Measurements from ENCODE around the gene CHD2.
A peak's percentile ranks its signal among the peaks of the same experiment; 100 is the strongest.
"Not testable (repeated sequence)": the region's sequence is repeated elsewhere in the genome, so short reads cannot be mapped to it uniquely, and the experiment has no call there.

The CHD2 gene

DNA sequence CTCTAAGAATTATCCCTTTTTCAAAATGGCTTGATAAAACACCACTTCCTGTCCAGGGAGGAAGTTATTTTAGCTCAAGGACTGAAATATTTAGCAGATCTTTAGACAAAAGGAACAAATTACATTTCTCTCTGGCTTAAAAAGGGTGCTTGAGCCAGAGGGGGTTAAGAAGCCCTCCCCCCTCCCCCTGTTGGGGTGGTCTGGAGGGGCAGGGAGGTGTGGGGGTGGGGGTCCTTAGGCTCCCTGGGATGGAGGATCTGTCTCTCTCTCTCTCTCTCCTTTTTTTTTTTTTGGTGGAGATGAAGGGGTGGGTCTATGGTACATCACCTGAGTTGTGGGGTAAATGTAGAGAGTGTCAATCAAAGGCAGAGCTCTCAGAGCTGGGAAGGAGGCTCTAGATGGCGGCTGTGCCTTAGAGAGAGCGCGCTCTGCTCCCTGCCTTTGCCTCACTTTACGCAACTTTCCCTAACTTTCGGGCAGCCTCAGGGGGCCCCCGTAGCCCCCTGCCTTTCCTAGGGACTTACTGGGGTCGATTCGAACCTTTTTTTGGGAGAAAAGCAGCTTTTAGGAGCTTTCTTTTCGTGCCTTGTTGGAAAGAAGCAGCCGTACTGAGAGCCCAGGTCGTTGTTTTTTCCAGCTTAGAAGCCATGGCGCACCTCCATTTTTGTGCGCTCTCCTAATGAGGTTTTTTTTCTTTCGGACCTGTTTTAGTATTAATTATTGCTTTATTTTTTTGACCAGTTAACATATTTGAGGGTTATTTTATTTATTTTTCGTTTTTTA lies at the start of gene CHD2:
Gene CHD2, plus strand, starts transcription at position 377 of the 783 bp plus-strand sequence. CDS start 914 bp downstream, outside the sequence.
- DNase-seq (ENCODE audit: low spot score): peak; percentile 86

DNA sequence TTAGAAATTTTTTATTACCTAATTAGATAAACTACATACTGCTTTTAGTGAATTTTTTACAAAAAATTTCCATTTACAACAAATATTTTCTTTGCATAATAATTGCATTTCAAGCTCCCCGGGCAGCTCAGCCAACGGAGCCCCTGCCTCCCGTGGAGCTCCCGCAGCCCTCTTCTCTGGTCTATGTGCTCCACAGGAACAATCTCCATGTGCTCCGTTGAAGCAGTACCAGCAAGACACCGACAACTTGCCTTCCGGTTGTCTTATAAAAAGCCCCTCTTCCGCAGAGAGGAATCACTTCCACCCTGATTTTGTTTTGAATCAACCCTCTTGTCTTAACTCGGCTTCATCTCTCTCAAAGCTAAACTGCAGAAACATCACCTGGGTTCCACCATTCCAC lies 46.9 kb upstream of the CHD2 start:
- no peak for DNase-seq (ENCODE audit: low spot score)

DNA sequence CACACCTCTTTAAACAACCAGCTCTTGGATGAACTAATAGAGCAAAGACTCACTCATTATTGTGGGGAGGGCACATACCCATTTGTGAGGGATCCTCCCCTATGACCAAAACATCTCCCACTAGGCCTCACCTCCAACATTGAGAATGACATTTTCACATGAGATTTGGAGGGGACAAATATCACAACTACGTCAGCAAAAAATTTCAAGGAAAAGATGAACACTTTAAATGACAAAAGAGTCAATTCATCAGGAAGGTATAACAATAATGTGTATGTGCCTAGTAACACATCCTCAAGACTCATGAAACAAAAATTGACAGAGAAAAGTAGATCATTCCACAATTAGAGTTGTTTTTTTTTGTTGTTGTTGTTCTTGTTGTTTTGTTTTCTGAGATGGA lies 38.4 kb upstream of the CHD2 start:
- DNase-seq (ENCODE audit: low spot score): no peak

DNA sequence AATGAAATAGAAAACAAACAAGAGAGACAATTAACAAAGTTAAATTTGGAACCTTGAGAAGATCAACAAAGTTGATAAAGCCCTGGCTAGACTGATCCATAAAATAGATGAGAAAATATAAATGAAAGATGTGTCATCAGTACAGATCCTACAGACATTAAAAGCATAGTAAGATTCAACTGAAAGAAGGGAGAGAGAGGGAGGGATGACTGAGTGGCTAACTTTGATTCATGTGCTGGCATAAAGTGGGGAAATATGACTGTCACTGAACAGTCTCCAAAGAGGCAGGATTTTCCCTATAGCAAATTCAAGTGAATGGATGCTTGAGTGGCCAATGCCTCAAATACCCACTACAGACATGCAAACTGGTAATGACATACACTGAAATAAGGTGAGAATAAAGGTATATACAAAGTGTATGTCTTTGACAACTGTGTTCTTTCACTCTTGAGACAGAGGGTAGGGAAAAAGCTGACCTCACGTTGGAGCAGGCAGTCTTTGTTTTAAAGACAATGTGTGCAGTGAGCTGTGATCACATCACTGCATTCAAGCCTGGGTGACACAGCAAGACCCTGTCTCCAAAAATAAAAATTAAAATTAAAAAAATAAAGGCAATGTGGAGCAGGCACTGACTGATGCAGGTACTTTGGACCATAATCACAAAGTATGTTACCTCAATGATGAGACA lies 35.9 kb upstream of the CHD2 start:
- DNase-seq (ENCODE audit: low spot score): no peak

DNA sequence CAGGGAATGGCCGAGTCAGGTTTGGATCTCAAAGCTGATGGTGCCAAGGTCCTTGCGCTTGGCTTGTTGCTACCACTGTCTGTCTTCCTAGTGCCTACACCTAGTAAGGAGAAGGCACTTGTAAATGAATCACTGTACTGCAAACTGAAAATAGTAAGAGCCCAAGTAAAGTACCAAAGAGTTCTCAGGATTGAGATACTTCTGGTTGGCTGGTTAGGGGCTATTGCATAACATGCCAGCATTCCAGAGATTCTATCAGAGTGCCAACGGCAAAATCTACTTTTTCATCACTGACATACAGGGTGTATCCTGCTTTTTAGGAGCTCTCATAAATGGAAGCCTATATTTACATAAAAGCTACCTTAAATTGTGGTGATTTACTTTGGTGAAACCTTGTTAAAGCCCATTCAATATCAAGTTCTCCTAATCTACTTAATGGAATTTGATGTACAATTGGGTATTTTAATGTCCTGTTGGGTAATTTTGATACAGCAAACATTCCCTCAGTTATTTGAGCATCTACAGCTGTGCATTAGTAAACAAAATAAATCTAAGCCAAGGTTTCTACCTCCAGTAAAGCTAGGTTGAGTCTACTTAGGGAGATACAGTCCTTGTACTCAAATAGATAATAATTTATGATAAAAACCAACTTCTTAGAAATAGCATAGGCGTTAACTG lies 30.7 kb upstream of the CHD2 start:
- no peak for DNase-seq (ENCODE audit: low spot score)

DNA sequence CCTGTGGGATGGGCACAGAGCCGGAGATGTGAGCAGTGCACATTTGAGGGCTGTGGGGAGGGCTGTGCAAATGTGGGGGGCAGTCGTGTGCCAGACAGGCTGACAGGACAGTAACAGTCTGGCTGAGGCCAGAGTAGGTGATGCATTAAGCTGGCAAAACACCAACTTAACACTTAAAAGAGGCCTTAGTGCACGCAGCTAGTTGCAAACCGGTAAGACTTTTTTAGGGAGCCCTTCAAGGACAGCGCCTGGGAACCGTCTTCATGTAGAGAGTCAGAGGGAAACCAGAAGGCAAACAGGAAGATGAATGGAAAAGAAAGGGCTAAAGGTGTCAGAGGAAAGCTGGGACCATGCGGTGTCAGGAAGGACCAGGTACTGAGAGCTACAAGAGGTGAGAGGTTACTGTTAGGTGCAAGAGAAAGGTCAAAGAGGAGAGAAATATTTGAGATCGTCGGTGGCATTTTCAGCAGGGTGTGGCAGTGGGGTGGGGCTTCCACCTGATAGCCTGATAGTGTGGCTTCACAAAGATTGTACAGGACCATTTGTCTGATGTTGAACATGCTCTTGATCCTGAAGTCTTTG lies 30.0 kb upstream of the CHD2 start:
- no peak for DNase-seq (ENCODE audit: low spot score)

DNA sequence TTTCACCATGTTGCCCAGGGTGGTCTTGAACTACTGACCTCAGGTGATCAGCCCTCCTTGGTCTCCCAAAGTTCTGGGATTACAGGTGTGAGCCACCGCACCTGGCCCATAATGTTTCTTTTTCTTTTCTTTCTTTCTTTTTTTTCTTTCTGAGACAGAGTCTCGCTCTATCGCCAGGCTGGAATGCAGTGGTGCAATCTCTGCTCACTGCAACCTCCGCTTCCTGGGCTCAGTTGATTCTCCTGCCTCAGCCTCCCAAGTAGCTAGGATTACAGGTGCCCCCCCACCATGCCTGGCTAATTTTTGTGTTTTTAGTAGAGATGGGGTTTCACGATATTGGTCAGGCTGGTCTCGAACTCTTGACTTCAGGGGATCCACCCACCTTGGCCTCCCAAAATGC lies 27.2 kb upstream of the CHD2 start:
- not testable (repeated sequence) for DNase-seq (ENCODE audit: low spot score)

DNA sequence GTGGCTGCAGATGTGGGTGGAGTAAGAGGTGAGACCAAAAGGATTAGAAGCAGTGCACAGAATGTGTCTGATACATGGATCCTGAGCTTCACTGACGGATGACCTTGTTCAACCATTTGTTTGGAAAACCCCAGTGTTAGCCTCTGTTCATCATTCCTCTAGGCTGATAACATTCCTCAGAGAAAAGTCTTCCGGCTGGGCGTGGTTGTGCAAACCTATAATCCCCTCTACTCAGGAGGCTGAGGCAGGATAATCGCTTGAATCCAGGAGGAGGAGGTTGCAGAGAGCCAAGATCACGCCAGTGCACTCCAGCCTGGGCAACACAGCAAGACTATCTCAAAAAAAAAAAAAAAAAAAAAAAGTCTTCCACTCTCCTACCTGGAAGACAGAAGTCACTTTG lies 23.1 kb upstream of the CHD2 start:
- no peak for DNase-seq (ENCODE audit: low spot score)

DNA sequence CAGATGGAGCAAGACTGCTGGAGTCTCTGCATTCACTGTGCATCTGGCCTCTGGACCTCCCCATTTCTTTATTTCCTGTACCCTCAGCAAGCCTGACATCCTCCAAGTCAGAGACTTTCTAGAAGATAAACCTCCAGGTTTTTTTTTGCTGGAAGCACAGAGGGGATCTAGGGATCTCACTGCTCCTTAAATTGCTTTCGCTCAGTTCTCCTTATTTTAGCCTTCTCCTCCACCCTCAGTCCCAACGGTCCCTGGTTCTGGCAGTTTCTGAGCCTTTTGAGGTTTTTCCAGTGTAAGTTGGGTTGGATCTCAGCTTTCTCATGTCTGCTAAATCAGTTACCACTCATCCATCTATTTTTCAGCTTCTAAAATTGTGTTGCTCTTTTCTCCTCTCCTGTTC lies 22.7 kb upstream of the CHD2 start:
- no peak for DNase-seq (ENCODE audit: low spot score)

DNA sequence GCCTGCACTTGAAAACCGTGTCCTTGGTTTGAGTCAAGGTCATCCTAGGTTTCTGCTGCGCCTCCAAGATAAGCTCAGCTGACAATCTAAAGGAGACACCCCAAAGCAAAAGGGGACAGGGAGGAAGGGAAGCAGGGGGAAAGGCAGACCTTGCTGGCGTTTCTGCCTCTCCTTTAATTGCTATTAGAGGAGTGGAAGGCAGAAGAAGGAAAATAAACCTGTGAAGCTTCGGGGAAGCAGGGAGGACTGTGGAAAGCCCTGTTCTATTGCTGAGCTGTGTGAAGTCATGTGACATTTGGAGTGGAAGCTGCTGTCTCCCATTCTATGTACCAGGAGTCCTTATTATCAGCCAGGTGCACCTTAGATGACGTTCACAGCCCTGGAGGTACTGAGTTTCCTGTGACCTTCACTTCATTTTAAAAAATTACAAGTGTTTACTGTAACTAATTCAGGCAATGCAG lies 21.5 kb upstream of the CHD2 start:
- no peak for DNase-seq (ENCODE audit: low spot score)

DNA sequence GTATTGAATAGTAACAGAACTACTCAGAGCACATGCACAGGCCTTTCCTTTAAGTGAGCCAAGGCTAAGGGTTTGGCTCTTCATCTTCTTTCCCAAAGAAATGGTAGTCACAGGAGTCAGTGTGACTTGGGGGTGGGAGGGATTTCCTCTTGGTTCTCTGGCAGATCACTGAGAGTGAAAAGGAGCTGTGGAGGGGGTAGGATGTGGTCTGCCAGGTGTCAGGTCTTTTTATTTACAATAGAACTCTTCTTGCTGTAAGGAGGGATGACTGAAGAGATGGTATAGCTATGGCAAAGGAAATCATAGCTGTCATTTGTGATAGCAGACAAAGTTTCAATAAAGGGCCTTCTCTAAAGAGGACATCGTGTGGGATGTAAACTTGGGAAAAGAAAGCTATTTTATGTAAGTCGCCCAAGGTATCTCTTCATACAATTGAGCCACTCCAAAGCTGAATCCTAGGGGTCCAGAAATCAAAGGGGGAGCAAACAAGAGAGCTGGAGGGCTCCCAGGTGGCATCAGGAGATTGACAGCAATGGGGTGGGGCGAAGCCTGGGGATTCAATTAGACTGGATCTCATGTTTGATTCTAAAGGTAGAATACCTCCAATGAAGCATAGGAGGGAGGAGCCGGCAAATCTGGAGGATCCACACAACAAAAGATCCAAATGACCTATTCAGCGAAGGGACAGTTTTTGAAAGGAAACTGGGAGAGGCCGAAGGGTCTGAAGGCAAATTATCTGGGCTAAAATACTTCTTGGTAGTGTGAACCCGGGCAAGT lies 20.0 kb upstream of the CHD2 start:
- no peak for DNase-seq (ENCODE audit: low spot score)

DNA sequence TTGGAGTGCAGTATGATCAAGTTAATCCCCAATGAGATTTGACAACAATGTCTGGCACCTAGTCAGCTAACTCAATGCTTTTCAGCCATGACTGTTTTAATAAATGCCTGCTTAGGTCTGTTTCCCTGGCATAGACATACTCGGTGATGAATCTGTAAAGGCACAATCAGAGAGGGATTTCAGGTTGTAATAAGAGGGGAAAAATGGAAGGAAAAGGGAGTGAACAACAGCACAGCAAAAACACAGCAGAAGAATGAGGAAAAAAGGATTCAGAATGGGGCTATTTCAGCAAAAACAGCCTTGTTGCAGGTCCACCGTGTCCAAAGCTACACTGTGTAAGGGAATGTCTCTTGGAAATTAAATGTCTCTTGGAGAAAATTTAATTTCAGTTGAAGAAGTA lies 19.3 kb upstream of the CHD2 start:
- no peak for DNase-seq (ENCODE audit: low spot score)

DNA sequence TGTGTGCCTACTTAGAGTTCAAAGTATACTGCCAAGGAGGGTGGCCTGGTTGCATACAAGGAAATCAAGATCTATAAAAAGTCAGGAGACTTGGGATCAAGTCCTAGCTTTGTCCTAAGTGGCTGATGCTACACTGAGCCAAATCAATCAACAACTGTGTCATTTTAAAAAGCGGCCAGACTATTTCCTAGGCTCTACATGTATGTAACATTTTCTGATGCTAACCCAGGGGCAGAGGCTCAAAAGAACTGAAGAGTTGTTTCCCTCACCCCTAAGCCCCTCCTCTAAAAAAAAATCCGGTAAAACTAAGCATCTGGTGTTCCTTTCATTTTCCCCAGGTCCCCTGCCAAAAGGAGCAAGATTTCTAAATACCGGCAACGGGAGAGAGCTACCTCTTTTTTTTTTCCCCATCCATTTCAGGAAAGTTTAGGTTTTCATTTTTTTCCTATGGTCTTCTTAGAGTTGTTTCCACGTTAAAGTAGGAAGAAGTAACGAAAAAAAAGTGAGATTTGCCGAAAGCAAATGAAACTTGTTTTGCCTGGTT lies 18.8 kb upstream of the CHD2 start:
- DNase-seq (ENCODE audit: low spot score): no peak

DNA sequence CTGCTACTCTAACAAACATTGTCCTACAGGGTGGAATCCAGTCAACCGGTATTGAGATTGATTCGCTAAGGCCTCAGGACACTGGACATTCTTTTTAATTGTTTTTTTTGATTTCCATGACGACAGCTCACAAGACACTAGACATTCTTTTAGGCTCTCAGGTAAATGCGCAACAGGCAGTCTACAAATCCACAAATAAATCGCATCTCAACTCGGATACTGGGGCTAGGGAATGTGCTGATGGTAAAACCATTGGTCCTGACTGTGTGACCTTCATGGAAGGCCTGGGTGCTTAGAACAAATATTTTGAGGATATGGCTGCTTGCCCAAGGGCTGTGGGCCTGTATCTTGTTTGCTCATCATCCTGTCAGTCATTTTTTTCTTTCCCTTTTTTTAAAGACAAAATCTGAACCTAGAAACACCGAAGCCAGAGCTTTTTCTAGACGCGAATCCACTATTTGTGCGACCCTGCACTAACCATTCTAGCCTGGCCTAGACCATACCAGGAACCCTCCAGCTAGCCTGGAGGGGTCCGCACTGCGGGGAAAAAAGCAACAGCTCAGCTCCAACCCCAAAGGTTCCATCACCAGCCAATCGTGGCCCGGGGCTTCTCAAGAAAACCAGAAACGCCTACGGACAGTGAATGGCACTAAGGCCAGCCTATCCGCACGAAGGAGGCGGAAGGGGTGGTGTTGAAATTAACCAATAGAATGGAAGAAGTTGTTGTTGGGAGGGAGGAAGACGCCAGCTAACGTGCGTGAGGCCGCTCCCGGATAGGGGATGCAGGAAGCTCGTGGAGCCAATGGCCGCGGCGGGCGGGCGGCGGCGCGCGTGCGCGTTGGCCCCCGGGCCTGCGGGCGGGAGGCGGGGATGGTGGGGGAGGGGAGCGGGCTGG lies 18.1 kb upstream of the CHD2 start:
- DNase-seq (ENCODE audit: low spot score): peak; percentile 99

DNA sequence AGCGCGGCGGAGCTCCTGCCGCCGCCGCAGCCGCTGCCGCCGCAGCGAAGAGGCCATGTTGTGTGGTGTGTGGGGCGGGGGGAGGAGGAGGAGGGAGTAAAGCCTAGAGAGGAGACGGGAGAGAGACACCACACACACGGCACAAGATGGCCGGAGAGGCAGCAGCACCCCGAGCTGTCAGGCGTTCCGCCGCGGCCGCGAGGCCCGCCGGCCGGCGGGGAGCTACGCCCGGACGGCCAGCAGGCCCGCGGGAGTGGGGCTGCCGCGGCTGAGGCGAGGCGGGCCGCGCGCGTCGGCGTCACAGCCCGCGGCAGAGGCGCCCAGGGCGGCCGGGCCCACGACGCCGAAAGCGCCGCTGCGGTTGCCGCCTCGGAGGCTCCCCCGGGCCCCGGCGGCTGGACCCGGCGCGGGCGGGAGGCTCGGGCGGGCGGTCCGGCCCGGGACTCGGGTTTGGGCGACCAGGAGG lies 17.4 kb upstream of the CHD2 start:
- DNase-seq (ENCODE audit: low spot score): no peak

DNA sequence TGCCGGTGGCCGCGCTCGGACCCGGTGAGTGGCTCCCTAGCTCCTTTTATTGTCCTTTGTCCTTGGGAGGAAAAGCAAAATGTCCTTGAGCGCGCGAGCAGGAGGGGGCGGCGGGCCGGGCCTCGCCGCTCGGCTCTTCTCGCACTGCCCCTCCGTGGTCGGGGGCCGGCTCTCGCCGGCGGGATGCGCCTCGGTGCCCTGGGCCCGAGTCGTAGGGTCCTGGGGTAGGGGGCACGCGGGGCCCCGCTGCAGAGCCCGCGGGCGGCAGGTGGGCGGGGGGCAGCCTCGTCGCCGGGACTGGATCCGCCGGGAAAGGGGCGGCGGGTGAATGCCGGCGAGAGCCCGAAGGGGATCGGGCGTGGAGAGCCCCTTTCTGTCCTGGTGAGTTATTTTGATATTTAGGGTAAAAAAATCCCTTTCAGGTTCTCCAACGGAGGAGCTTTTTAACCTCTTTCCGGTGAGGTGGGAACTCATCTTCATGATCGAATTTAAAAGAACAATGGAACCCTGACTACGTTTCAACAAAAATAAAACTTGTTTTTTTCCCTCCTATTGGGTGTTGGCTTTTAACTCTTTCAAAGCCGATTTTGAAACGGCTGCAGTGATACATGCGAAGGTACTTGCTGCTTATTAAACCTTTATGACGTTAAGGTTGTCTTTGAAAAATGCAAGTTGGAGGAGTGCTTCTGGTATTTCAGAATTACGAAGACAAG lies 16.8 kb upstream of the CHD2 start:
- no peak for DNase-seq (ENCODE audit: low spot score)

DNA sequence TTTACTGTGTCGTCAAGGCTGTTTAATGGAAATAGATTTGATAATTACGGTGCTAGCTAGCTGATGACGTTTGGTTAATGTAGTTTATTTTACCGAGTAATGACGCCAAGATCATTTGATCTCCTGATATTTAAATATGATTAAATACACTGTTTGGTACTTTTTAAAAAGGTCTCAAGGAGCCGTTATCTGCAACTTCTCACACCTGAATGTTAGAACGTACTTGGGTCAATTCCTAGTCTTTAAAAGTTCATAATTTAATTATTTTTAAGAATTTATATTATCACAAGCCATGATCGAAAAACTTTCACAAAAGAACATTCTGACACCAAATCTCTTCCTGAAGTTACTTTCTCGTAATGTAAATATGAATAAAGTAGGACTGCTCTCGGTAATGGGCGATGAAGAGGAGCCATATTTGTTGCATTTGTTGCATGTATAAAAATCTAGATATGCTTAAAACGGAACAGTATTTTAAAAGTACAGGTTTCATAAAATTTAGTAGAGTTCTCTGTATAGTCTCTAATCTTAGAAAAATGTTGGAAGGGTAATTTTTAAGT lies 16.2 kb upstream of the CHD2 start:
- no peak for DNase-seq (ENCODE audit: low spot score)

DNA sequence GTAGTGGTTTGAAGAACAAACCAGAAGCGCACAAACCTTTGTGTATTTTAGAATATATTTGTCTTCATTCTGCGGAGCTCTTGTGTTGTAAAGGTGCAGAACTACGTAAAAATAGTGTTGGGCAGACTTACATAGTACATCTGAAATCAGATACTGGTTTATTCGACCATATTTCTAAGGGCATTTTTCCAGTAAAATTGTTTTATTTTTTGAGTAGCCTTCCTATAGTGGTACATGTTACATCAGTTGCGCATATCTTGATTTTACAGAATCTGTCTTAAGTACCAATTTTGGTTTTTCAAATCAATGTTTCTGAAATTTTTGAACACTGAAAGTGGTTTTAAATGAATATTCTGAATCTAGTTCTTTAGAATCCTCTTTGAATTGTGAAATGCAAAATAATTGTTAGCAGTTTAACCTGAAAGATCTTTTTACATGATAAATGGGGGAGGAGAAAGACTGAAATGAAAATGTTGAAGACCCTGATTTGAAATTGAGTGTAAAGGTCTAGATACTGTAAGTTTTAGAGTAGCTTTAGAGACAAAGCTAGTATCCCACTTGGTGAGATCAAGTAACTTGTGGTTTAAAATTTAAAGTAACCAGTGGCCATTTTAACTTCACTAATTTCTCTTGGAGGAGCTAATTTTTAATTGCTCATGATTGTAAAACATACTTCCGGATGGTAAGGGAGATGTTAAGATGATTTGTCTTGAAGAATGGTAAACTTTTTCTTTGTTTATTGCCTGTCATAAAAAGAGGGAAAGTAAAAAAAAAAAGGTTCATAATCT lies 15.5 kb upstream of the CHD2 start:
- no peak for DNase-seq (ENCODE audit: low spot score)
